HEK293 (cell line): ENCODE measurements around the gene TNFAIP3.

Experiments
- MZF1 ChIP-seq: fragments of 450-650 bp; formaldehyde crosslinking; IDR thresholded peaks from 2 replicates; pipeline ENCODE4 v1.5.1; 2017; ENCODE audit warnings: missing biosample characterization, missing genetic modification characterization, borderline replicate concordance
- ZNF175 ChIP-seq: fragments of 450-650 bp; formaldehyde crosslinking; IDR thresholded peaks from 2 replicates; pipeline ENCODE4 v1.5.1; 2016; ENCODE audit warnings: missing biosample characterization, missing genetic modification characterization

DNA sequence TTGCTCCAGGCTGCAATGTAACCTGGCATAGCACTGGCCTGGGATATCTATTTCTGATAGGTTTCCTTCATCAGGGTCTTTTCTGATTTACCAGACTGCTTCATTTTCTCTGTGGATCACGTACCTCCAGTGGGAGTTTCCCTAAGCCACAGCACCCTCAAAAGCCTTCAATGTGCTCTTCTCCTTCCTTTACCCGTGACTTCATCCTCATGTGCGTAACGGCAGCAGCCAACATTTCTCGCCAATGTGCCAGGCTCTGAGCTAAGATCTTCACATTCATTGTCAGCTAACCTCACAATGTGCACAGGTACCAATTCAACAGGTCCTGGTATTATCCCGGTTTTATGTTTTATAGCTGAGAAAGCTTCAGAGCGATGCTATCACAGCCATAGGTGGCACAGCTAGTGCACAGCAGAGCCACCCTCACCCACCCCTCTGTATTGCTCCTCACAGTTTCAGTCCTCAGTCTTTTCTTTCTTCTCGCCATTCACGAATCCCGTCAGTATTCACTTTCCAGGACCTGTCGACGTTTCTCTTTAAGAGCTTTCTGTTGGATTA, 58.2 kb downstream of the TNFAIP3 start:
- no peak for TF ChIP-seq ZNF175
- TF ChIP-seq MZF1 (tag by site-specific recombination), result no peak
